ENCODE measurements around the gene RAE1.

RAE1 gene

DNA sequence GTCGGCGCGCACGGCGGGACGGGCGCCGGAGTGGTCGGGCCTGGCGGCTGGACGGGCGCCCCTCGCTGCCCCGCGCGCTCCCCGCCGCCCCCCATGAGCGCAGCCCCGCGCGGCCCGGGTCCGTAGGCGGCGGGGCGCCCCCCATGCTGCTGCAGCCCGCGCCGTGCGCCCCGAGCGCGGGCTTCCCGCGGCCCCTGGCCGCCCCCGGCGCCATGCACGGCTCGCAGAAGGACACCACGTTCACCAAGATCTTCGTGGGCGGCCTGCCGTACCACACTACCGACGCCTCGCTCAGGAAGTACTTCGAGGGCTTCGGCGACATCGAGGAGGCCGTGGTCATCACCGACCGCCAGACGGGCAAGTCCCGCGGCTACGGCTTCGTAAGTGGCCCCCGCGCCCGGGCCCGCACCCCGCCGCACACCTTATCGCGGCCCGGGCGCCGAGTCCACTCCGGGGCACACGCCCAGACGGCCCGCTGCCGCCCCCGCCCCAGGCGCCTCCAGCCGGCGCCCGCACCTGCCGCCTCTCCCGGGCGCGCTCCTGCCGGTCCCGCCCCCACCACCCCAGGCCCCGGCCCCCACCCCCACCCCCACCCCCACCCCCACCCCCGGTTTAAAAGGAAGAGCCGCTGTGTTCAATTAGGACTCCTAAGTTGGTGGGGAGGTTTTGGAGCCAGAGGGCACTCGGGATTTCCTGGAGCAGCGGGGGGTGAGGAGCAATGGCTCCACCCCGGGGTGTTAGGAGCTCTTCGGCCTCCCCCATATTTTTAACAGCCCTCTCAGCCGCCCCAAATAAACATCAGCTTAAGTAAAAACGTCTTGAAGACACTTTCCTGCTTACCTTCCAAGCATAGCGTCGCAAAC is 40.6 kb downstream of the RAE1 start:
- in situ Hi-C loops (cut with MboI; ENCODE audit: low sequenced_read_pairs) = loop anchor here (25.0 kb wide), 2 partner anchors 821 to 1004 kb away; partner anchors contain the start of genes AURKA and CSTF1
- peak in 1 of 2 experiments; percentile 31 for DNase-seq (ENCODE audit: low spot score in 2 of 2)
- Histone ChIP-seq H3K27me3 (ENCODE audit: low read depth) (no peaks in the 10 kb centered on the region), H3K36me3 (replicated peaks) (peaks cover 30% of the 10 kb centered on the region), H3K4me1 (peaks cover 18% of the 10 kb centered on the region), H3K4me3 (peak overlapping the region; percentile 53), H3K9me3 (no peaks in the 10 kb centered on the region)

GRCh38 chr20:57392512-57393271 is 41.6 kb downstream of the RAE1 start:
- peaks cover 18% of the 10 kb centered on the region for H3K4me1 ChIP-seq
- no peaks in the 10 kb centered on the region for H3K9me3 ChIP-seq
- H3K4me3 ChIP-seq = peak overlapping the region; percentile 53
- peaks cover 38% of the 10 kb centered on the region for H3K36me3 ChIP-seq (replicated peaks)
- in situ Hi-C loops (cut with MboI; ENCODE audit: low sequenced_read_pairs) = loop anchor here (25.0 kb wide), 2 partner anchors 820 to 1005 kb away; partner anchors contain the start of genes AURKA and CSTF1
- peak in 1 of 2 experiments; percentile 28 for DNase-seq (ENCODE audit: low spot score in 2 of 2)
- no peaks in the 10 kb centered on the region for H3K27me3 ChIP-seq (ENCODE audit: low read depth)

- in situ Hi-C loops (cut with MboI; ENCODE audit: low sequenced_read_pairs) = loop anchor here (25.0 kb wide), 2 partner anchors 819 to 1006 kb away; partner anchors contain the start of genes AURKA and CSTF1
- H3K27me3 ChIP-seq (ENCODE audit: low read depth) = no peaks in the 10 kb centered on the region
- peak overlapping the region; percentile 53 for H3K4me3 ChIP-seq
- DNase-seq (ENCODE audit: low spot score in 2 of 2) = no peak
- peaks cover 41% of the 10 kb centered on the region for H3K36me3 ChIP-seq (replicated peaks)
- H3K9me3 ChIP-seq = no peaks in the 10 kb centered on the region
- H3K4me1 ChIP-seq = peaks cover 18% of the 10 kb centered on the region
Measured at GRCh38 chr20:57393321-57394120, 42.5 kb downstream of the RAE1 start.

- Histone ChIP-seq H3K4me1 (peaks cover 16% of the 10 kb centered on the region), H3K27me3 (ENCODE audit: low read depth) (no peaks in the 10 kb centered on the region), H3K9me3 (no peaks in the 10 kb centered on the region), H3K4me3 (no peak overlapping the region), H3K36me3 (replicated peaks) (peaks cover 44% of the 10 kb centered on the region)
- in situ Hi-C loops (cut with MboI; ENCODE audit: low sequenced_read_pairs) = loop anchor here (25.0 kb wide), 2 partner anchors 818 to 1007 kb away; partner anchors contain the start of genes AURKA and CSTF1
- DNase-seq (ENCODE audit: low spot score in 2 of 2) = no peak
Measured at GRCh38 chr20:57394121-57395082, 43.3 kb downstream of the RAE1 start.

GRCh38 chr20:57395111-57395966 is 44.3 kb downstream of the RAE1 start:
- no peaks in the 10 kb centered on the region for H3K9me3 ChIP-seq
- H3K4me1 ChIP-seq = peaks cover 7% of the 10 kb centered on the region
- peak in 1 of 2 experiments; percentile 28 for DNase-seq (ENCODE audit: low spot score in 2 of 2)
- H3K4me3 ChIP-seq = no peak overlapping the region
- H3K27me3 ChIP-seq (ENCODE audit: low read depth) = no peaks in the 10 kb centered on the region
- in situ Hi-C loops (cut with MboI; ENCODE audit: low sequenced_read_pairs) = loop anchor here (25.0 kb wide), 2 partner anchors 817 to 1008 kb away; partner anchors contain the start of genes AURKA and CSTF1
- H3K36me3 ChIP-seq (replicated peaks) = peaks cover 44% of the 10 kb centered on the region

- H3K9me3 ChIP-seq = no peaks in the 10 kb centered on the region
- in situ Hi-C loops (cut with MboI; ENCODE audit: low sequenced_read_pairs) = loop anchor here (25.0 kb wide), 2 partner anchors 816 to 1009 kb away; partner anchors contain the start of genes AURKA and CSTF1
- no peaks in the 10 kb centered on the region for H3K4me1 ChIP-seq
- H3K27me3 ChIP-seq (ENCODE audit: low read depth) = no peaks in the 10 kb centered on the region
- peaks cover 44% of the 10 kb centered on the region for H3K36me3 ChIP-seq (replicated peaks)
- no peak for DNase-seq (ENCODE audit: low spot score in 2 of 2)
- no peak overlapping the region for H3K4me3 ChIP-seq
Measured at GRCh38 chr20:57396212-57396983, 45.3 kb downstream of the RAE1 start.

GRCh38 chr20:57396984-57397692 is 46.1 kb downstream of the RAE1 start:
- in situ Hi-C loops (cut with MboI; ENCODE audit: low sequenced_read_pairs) = loop anchor here (25.0 kb wide), 2 partner anchors 815 to 1010 kb away; partner anchors contain the start of genes AURKA and CSTF1
- peaks cover 44% of the 10 kb centered on the region for H3K36me3 ChIP-seq (replicated peaks)
- H3K9me3 ChIP-seq = no peaks in the 10 kb centered on the region
- H3K4me1 ChIP-seq = no peaks in the 10 kb centered on the region
- H3K27me3 ChIP-seq (ENCODE audit: low read depth) = no peaks in the 10 kb centered on the region
- H3K4me3 ChIP-seq = no peak overlapping the region
- no peak for DNase-seq (ENCODE audit: low spot score in 2 of 2)

- no peaks in the 10 kb centered on the region for H3K27me3 ChIP-seq (ENCODE audit: low read depth)
- H3K9me3 ChIP-seq = no peaks in the 10 kb centered on the region
- peaks cover 44% of the 10 kb centered on the region for H3K36me3 ChIP-seq (replicated peaks)
- no peaks in the 10 kb centered on the region for H3K4me1 ChIP-seq
- H3K4me3 ChIP-seq = no peak overlapping the region
- no peak for DNase-seq (ENCODE audit: low spot score in 2 of 2)
- in situ Hi-C loops (cut with MboI; ENCODE audit: low sequenced_read_pairs) = loop anchor here (25.0 kb wide), 2 partner anchors 815 to 1010 kb away; partner anchors contain the start of genes AURKA and CSTF1
Measured at GRCh38 chr20:57397693-57398108, 46.6 kb downstream of the RAE1 start.

DNA sequence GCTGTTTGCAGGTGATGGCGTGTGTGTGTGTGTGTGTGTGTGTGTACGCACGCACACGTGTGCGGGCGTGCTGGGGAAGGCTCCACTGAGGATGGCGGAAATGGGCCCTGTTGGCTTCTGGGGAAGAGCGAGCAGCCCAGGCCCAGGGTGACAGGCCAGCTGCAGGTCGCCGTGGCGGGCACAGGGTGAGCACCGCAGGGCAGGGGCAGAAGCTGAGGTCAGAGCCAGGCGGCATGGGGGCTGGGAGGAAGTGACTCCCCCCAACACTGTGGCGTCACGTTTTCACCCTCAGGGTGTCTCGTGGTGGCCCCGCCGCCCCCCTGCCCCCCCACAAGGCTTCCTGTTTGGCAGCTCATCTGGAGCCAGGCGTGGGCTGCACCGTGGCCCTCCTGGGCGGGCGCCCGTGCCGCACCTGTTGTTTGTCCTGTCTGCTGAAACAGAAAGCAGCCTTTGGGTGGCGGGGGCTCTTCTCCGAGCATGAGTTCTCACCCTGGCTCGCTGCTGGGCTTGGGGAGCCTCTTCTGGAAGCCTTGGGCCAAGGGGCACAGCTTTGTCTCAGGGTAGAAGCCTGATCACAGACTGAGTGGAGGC is 47.3 kb downstream of the RAE1 start:
- Histone ChIP-seq H3K9me3 (no peaks in the 10 kb centered on the region), H3K4me3 (no peak overlapping the region), H3K36me3 (replicated peaks) (peaks cover 40% of the 10 kb centered on the region), H3K4me1 (no peaks in the 10 kb centered on the region), H3K27me3 (ENCODE audit: low read depth) (no peaks in the 10 kb centered on the region)
- DNase-seq (ENCODE audit: low spot score in 2 of 2) = no peak
- in situ Hi-C loops (cut with MboI; ENCODE audit: low sequenced_read_pairs) = loop anchor here (25.0 kb wide), 2 partner anchors 814 to 1011 kb away; partner anchors contain the start of genes AURKA and CSTF1

- in situ Hi-C loops (cut with MboI; ENCODE audit: low sequenced_read_pairs) = loop anchor here (25.0 kb wide), 2 partner anchors 813 to 1012 kb away; partner anchors contain the start of genes AURKA and CSTF1
- no peak for DNase-seq (ENCODE audit: low spot score in 2 of 2)
- H3K36me3 ChIP-seq (replicated peaks) = peaks cover 35% of the 10 kb centered on the region
- H3K27me3 ChIP-seq (ENCODE audit: low read depth) = no peaks in the 10 kb centered on the region
- no peak overlapping the region for H3K4me3 ChIP-seq
- H3K4me1 ChIP-seq = no peaks in the 10 kb centered on the region
- no peaks in the 10 kb centered on the region for H3K9me3 ChIP-seq
Measured at GRCh38 chr20:57398901-57399535, 48.0 kb downstream of the RAE1 start.

Data from HAP-1 (cell line).